Skin epidermis (tissue), 12 donors: ENCODE results near the gene TXNRD2.

ENCODE experiments used
- H3K27ac ChIP-seq, 21 experiments: fragments of 200-600 bp; sonication (generic) in 11 of 21; one replicate each; pipeline ENCODE4 v1.5.0; 2020; ENCODE audit warnings: mild to moderate bottlenecking in 3 of 21, inconsistent platforms in 2 of 21, moderate library complexity in 2 of 21
- H3K4me3 ChIP-seq, 7 experiments: fragments of 200-600 bp; sonication (generic) in 2 of 7; one replicate each; pipeline ENCODE4 v1.5.0; 2020; ENCODE audit warnings: inconsistent platforms in 2 of 7, mild to moderate bottlenecking in 2 of 7, moderate library complexity in 1 of 7

Gene TXNRD2

DNA sequence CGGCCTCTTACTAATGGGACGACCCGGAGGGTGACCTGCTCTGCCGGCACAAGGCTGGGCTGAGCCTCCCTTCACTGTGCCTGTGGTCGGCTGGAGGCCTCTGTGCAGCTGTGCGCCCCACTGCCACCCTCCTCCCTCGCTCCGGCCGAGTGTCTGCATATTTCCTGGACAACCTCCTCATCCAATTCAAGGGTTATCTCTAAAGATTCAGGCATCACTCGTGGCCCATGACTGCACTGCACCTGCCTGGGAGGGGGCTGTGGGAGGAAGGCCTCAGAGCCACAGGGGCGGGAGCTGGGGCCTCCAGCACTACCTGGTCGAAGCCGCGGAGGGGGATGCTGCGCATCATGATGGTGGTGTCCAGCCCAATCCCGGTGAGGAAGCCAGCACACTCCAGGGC, 43.9 kb downstream of the TXNRD2 start:
- Histone ChIP-seq H3K27ac (no peak overlapping the region), H3K4me3 (no peak overlapping the region)

DNA sequence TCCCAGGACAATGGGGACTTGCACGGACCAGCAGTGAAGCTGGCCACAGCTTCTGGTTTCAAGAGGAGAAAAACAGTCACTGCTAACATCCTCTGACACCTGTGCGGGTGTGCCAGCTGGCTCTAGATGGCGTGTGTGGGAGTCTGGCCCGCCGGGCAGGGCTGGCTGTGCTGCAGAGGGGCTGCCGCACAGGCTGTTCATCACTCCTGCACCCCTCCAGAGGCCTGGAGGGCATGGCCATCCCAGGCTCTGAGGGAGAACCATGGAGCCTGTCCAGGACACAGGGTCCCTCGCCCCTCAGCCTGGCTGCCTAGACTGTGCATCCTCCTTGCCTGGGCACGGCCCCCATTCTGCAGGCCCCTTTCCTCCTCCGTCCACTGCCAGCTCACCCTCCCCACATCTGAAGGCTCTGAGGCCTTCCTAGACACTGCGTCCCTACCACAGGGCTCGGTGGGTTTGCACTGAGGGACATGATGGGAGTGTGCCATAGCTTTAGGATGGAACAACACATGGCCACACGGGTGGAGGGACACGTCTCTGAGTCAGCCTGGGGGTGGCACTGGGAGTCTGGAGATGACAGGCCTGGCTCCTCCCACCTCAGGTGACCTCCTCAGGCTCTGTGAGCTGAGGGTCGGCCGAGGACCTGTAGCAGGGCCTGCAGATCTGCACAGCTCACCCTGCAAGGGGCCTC, 44.8 kb downstream of the TXNRD2 start:
- H3K4me3 ChIP-seq, result no peak overlapping the region
- H3K27ac ChIP-seq, result peak overlapping the region in 1 of 21 experiments; percentile 67

DNA sequence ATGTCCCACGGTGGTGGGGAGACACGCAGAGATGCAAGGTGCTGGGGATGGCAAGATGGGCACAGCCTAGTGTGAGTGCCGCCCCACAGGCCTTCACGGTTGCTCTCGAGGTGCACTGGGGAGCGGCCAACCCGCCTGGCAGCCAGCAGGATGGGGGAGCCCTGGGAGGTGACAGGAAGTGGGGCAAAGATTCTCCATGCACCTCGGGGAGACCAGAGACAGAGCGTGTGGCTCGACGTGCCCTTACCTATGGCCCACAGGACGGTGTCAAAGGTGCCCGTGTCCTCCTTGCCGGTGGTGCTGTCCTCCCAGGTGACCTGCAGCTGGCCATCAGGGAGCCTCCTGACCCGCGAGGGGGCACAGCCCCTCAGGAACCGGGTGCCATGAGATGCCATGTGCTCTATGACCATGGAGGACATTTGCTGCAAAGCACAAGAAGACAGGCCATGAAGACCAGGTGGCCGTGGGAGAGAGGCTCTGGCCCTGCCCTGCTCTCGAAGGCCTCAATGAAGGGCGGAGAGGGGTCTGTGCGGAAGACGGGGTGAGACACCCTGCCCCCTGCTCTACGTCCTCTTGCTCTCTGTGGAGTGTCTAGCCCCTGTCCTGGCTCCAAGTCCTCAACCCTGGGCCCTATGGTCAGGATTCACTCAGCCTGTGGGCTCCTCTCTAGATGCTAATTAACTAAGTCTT, 46.3 kb downstream of the TXNRD2 start:
- H3K27ac ChIP-seq, result no peak overlapping the region
- H3K4me3 ChIP-seq, result no peak overlapping the region

DNA sequence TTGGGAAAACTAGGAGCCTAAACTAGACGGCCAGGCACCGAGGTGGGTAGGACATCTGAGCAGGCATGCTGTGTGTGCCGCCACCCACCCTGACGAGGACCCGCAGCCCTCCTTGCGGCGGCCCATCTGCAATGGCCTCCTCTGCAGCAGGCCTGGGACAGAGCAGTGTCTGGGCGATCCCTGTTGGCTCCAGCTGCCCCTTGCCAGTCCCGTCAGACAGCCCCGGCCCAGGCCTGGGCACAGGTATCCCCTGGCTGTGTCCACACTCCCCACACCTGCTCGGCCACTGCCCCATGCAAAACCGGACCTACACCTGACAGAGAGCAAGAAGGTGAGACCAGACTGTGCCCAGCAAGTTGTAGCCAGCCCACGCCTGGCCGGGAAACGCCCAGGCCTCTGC, 48.3 kb downstream of the TXNRD2 start:
- H3K27ac ChIP-seq, result peak overlapping the region in 7 of 21 experiments; percentile 12 to 97 (median 93)
- no peak overlapping the region for H3K4me3 ChIP-seq

DNA sequence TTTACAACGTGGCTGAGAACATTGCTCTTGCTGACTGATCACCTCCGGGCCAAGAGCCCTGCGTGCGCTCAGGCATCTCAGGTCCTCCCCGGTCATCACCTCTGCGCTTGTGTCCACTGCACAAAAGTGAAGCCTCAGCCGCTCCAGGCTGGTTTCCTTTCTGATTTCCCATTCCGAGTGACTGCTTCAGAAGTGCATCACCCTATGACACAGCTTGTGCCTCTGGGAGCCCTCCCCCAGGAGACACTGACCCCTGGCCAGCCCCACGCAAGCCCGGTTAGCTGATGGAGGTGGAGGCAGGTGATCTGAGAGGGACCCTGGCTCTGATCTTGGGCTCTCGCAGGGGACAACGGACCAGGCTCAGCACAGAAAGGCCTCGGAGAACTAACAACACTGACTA, 48.7 kb downstream of the TXNRD2 start:
- H3K4me3 ChIP-seq, result no peak overlapping the region
- H3K27ac ChIP-seq, result peak overlapping the region in 13 of 21 experiments; percentile 12 to 97 (median 89)

DNA sequence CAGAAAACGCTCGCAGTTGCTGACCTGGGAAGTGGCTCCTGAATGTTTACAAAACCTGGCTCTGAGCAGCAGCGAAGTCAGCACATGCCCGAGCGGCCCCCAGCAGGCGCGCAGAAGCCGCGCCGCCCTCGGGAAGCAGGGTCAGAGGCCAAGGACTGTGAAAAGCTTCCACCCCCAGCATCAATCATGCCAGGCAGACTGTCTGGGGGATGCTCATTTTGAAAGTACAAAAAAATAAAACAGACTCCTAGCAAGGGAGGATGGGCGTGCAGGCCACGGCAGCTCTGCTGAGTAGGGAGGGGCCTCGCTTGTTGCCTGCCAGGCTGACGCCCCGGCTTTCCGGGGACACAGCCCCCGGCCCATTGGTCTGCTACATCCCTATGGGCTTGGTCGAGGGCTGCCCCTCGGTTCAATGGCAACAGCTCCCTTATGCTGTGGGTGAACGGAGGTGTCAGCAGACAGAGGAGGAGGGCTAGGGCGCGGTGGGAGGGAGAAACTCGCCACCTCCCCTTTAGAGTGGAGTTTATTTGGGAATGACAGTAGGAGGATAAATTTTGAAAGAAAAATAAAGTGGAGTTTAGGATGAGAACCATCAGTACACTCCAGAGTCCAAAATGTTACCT, 49.2 kb downstream of the TXNRD2 start:
- peak overlapping the region in 1 of 7 experiments; percentile 12 for H3K4me3 ChIP-seq
- H3K27ac ChIP-seq, result peak overlapping the region in 18 of 21 experiments; percentile 15 to 97 (median 82)

DNA sequence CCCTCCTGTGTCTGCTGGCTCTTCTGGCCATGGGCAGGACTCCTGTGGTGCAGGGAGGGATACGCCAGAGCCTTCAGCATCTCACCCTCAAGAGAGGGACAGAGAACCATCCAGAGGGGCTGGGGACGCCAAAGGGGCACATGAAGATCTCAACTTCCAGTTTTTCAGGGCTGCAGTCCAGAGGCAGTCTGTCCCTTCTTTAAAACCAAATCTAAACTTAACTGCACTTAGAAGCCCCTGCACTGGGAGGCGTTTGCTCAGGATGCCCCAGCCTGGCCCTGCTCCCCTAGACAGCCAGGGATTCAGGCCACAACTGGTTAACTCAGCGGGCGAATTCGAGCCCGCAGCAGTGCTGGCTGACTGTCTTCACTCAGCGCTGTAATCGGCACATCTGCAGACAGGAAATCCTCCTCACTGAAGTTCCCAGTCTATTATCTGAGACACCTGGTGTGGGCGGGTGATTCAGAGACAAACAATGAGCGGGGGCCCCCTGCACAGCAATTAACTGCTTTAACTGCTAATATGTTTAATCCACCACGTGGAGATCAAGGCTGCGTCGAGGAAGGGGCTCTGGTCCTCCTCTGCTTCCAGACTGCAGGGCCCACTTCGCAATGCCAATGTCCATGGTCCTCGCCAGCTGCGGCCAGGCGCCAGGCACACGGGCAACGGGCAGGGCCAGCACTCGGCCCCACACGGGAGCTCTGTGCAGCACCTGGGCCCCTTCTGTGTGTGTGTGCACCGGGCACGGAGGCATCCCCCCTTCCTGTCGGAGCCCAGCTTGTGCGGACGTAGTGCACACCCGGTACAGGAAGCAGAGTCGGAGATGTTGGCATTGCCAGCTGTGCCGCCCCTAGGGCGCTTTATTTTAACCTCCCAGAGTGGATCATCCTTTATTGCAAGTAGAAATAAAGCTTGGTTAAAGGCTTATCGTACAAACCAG, 50.0 kb downstream of the TXNRD2 start:
- peak overlapping the region in 18 of 21 experiments; percentile 45 to 97 (median 82) for H3K27ac ChIP-seq
- H3K4me3 ChIP-seq, result peak overlapping the region in 1 of 7 experiments; percentile 12

DNA sequence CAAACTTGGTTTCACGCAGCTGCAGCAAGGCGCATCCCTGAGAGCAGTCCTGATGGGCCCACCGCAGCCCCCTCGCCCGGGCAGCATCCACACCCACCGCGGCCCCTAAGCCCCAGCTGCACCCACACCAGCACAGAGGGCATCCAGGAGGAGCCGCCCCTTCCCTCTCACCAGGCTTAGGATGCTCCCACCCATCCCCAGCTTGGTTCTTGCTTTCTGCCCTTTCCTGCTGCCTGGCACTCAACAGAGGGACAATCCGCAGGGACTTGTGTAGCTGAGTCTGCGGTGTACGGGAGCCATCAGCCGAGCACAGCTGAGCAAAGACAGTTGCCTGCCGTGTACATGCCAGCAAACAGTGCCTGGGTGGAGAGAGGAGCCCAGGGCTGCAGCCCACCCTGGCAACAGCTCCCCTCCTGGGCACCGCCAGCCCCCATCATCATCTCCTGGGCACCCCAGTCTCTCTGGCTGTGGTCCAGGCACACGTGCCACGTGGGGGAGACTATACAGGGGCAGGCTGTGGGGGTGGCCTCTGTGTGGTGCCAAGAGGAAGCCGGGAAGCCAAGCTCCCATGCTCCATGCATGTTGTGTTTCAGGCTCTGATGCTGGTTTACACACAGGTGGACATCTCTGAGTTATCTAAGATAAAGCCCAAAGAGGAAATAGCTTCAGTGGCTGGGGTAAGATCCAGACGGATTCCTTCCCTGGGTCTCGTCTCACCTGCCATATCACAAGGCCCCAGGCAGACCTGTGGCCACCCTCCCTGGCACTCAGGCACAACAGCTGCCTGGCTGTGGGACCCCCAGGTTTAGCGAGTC, 50.9 kb downstream of the TXNRD2 start:
- no peak overlapping the region for H3K4me3 ChIP-seq
- peak overlapping the region in 17 of 21 experiments; percentile 41 to 97 (median 81) for H3K27ac ChIP-seq

DNA sequence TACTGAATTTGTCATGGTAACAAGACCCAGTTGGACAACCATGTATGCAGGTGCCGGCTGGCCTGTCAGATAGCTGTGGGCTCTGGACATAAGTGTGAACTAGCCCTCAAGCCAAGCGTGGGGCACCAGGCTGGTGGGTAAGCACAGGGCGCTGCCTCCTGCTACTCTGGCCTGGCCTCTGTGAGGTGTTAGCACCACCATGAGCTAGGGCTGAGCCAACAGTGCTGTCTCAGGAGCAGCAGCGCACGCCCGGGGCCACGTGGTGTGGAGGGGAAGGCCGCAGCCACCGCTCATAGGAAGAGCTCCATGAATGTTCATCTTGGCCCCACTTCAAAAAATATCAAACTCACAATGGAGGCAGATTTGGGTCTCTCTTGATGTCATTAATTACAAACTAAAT, 51.7 kb downstream of the TXNRD2 start:
- Histone ChIP-seq H3K27ac (peak overlapping the region in 4 of 21 experiments; percentile 89 to 97 (median 94)), H3K4me3 (no peak overlapping the region)

DNA sequence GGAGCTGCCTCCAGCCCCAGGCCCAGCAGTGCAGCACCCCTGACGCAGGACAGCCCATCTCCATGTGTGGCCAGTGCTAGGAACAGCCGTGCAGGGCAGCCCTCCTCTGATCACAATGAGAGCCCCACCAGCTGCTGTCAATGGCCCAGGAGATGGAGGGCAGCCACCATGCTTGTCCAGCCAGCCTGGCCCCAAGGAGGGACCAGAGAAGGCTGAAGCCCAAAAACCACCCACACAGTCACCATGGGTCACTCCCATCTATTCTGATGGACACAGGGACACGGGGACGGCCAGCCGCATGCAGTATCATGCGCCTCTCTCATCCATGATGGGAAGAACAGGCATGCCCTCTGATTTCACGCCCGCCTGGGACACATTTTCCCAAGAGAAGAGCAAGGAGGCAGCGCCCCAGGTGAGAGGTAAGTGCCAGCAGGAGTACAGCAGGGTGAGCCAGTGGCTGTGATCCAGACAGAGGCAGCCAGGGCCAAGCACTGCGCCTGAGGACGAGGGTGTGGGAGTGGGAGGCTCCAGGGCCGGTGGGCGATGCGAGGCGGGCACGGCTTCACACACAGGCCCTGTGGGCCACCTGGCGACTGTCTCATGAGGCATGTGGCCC, 53.4 kb downstream of the TXNRD2 start:
- Histone ChIP-seq H3K4me3 (no peak overlapping the region), H3K27ac (peak overlapping the region in 6 of 21 experiments; percentile 22 to 86 (median 32))

DNA sequence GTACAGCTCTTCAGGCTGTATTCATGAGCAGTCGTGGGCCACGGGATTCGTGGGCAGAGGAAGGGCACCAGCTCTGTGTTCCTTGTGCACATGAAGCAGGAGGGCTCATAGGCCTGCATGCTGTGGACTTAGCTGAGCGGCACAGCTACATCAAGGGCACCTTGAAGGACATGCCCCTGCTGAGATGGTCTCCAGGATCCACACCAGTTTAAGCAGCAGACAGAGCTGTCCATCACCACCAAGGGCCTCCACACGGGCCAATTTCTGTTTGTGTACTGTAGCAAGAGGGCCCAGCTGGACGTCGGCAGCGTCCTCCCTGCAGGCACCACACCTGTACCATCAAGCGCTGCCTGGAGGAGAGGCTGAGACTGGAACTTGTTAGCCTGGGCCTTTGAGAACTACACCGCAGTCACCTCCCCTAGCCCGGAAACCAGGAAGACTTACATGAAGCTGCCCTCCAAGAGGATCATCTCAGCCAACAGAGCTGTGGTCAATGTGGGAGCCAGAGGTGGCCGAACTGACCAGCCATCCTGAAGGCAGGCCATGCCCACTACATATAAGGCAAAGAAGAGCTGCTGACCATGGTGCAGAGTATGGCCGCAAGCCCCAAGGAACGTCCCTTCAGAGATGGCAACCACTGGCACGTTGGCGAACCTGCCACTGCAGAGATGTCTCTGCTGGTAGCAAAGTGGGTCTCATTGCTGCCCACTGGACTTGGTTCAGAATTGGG, 54.2 kb downstream of the TXNRD2 start:
- Histone ChIP-seq H3K27ac (peak overlapping the region in 18 of 21 experiments; percentile 10 to 87 (median 71)), H3K4me3 (no peak overlapping the region)

DNA sequence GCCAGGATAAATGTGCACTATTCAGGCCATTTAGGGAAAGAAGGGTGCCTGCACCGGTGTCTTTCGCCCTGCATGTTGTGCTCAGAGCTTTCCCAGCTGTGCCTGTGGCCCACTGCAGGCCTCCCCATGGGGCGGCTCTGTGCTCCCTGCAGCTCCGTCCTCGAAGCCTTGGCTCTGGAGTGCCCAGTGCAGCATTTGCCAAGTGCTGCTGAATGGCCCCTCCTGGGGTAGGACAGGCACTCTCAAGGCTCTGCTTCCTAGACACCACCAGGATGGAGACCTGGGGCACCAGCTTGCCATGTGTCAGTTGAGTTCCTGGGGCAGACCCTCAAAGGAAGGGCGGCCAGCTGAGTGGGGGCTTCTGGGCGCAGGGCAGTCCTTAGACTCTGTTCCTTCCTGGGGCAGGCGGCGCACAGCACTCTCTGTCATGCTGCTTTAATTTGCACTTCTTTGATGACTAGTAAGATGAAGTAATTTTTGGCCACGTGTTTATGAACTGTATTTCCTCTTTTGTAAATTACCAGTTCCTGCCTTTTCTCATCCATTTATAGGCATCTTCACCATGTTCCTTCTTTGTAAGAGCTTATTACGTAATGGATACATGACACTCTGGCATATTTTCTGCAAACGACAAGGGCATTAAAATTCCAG, 54.9 kb downstream of the TXNRD2 start:
- no peak overlapping the region for H3K4me3 ChIP-seq
- H3K27ac ChIP-seq, result peak overlapping the region in 20 of 21 experiments; percentile 14 to 87 (median 71)

DNA sequence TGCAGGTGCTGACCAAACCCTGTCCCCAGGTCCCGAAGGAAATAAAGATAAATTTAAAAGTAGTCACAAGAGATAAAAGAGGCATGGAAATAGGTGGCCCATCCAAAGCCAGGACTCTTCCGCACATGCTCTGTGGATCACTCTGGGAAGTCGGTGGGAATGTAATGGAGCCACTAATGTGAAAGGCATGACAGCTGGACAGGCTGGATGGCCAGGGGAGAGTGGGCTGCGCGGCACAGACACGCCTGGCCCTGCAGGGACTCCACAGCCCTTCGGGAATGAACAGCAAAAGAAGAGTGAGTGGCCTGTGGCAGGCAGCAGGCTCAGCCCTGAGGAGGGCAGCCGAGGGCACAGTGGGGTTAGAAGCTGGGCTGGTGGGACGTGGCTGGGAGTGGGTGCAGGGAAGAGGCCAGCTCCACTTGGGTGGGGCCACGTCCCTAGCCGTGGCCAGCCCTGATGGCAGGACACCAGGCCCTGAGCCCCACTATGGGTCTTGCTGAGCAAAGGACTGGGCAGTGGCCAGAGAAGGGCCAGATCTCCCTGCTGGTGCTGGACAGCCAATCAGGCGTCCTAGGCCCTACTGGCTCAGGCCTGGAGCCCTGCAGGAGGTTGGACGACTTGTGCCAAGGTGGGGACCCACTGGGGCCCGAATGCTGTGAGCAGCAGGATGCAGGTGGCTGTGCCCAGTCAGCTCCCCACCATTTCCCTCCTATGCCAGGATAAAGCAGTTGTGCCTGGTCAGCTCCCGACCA, 55.6 kb downstream of the TXNRD2 start:
- H3K27ac ChIP-seq, result peak overlapping the region in 18 of 21 experiments; percentile 26 to 87 (median 72)
- no peak overlapping the region for H3K4me3 ChIP-seq

DNA sequence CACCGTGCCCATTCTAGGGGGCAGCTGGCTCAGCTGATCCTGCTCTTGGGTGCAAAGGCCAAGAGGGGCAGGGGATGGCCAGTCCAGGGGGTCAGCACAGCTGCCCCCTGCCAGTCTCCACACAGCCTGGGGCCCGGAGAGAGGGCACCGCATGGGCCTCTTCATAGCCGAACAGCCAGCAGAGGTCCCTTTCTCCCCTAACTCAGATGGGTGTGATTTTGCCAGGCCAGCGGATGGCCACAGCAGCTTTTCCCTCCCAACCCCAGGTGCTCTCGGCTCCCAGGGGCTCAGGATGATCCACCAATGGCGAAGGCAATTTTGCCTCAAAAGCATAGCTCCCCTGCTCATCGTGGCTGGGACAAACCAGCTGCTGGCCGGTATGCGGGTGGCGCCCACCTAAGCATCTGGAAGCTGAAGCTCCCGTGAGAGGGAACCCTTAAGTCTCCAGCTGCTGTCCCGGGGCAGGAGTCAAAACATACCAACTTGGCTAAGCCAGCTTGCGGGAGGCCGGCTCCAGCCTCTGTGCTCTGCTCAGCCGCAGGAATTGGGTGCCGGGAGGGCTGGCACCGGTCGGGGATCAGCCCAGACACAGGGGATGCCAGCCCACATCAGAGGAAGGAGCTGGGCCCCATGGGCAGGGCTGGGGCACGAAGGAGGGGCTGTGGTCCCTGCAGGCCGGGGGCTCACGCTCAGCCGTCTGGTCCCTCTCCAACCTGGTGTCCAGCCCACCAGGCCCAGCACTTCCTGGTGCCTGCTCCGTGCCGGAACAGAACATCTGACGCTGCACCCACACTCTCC, 56.5 kb downstream of the TXNRD2 start:
- peak overlapping the region in 9 of 21 experiments; percentile 31 to 86 (median 71) for H3K27ac ChIP-seq
- H3K4me3 ChIP-seq, result no peak overlapping the region

DNA sequence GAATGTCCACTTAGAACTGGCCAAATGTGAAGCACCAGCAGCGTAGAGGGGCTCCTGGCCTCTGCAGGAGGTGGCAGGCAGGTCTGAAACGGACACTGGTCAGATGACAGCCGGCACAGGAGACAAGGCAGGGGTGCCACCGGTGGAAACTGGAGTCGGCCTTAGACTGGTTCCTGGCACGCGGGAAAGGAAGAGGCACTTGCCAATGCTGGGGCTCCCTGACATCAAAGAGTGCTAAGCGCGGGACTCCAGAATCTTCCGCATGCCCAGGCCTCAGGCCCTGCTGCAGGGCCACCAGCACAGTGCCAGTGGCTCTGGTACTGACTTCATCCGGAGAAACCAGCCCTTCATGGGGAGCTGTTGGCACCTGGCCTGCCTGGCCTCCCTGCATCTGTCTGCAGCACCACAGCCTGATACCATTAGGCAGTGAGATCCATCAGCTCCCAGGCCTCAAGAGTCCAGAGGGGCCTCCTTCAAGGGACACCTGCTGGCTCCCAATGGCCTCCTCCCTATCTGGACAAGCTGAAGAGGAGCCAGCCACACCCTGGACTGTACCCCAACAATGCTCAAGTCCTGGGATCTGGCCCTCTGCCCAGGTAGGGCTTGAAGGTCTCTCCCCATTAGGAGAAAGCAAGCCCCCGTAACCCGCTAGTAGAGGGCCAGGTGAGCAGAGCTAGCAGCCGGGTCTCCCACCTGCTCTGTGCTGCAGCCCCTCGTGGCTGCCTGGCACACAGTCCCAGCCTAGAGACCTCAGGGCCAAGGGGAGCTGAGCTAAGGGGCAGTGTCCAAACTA, 57.3 kb downstream of the TXNRD2 start:
- Histone ChIP-seq H3K27ac (peak overlapping the region in 4 of 21 experiments; percentile 1 to 86 (median 50)), H3K4me3 (no peak overlapping the region)
